Measurements from ENCODE around the gene SLC6A1. TPM values are rescaled to one million over a fixed set of nuclear protein-coding genes. Genes with fewer than 3 reads are reported as not detected.

The SLC6A1 gene
- total and polyA plus RNA-seq, 8 donors: 0.29 to 5.6 (median 2.8) TPM; not detected in 5

DNA sequence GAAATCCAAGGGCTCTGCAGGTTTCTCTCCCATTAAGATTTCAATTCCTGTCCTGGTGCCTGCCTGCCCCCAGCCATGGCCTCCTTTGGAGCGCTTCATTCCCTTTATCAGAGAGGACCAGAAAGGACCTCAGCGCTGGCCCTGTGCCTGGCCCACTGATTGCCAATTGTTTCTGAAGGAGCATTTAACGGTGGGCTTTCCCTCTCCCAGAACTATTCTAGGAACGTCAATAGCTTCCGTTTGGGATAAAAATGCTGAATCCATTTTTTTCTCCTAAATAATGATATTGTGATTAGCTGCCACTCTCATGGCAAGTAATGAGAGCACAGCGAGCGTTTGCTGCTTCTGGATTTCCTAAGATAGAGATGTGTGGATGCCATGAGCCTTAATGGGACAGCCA, 12.2 kb upstream of the SLC6A1 start:
- peaks cover 0 to 13% (median 0%) of the 10 kb centered on the region in 3 donors for H3K27me3 ChIP-seq
- 79 to 83% (median 80%) methylated on average over 7 of the region's 7 CpGs for WGBS, 5 donors
- H3K27ac ChIP-seq: no peak overlapping the region
- no peaks in the 10 kb centered on the region for H3K9me3 ChIP-seq
- H3K36me3 ChIP-seq: no peaks in the 10 kb centered on the region
- TF ChIP-seq POLR2AphosphoS5 (IDR thresholded peaks at IDR 0.05): no peak
- TF ChIP-seq EP300 (IDR thresholded peaks at IDR 0.05): no peak
- TF ChIP-seq POLR2A (IDR thresholded peaks at IDR 0.05): no peak
- TF ChIP-seq CTCF (IDR thresholded peaks at IDR 0.05): no peak
- H3K4me1 ChIP-seq: peaks cover 0 to 10% (median 4%) of the 10 kb centered on the region in 4 donors
- H3K4me3 ChIP-seq: no peak overlapping the region
- DNase-seq: no peak
- intact Hi-C loops (cut with DNase I; ENCODE audit: low total_unique reads): no loop called here

DNA sequence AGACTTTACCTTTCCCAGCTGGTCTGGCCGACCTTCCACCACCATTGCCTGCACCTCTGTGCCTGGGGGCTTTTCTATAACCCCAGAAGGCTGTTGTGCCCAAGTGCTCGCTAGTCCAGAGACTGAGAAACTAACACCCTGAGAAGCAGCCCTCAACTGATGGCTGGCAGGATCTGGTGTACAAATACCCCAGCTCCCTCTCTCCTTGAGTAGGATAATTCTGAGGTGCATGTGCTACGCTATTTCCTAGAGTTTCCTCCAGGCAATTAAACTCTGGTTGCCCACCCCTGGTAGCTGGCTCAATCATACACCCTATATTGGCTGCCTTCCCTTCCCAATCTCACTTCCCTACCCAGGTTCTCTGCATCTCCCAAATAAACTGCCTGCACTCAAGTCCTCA, 11.5 kb upstream of the SLC6A1 start:
- TF ChIP-seq POLR2AphosphoS5 (IDR thresholded peaks at IDR 0.05) (no peak), CTCF (IDR thresholded peaks at IDR 0.05) (no peak), POLR2A (IDR thresholded peaks at IDR 0.05) (no peak), EP300 (IDR thresholded peaks at IDR 0.05) (no peak)

DNA sequence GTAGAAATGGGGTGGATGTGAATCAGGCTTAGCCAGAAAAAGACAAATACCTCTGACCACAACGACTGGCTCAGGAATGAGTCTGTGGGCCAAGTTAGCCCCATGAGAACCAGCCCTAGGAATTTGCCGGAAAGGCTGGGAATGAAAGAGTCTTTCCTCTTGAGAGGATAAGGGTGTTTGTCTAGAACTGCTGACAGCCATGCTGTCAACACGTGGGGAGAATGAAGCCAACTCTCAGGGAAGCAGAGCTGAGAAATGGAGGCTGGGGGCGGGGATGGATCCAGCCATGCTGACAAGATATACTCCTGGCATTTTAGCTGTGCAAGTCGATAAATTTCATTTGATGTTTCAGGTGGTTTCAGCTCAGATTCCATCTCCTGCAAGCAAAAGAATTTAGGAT, 10.6 kb upstream of the SLC6A1 start:
- H3K4me1 ChIP-seq: peaks cover 0 to 10% (median 4%) of the 10 kb centered on the region in 4 donors
- WGBS, 5 donors: 52 to 63% (median 59%) methylated on average over 5 of the region's 5 CpGs
- no peak overlapping the region for H3K27ac ChIP-seq
- H3K9me3 ChIP-seq: no peaks in the 10 kb centered on the region
- no peak overlapping the region for H3K4me3 ChIP-seq
- intact Hi-C loops (cut with DNase I; ENCODE audit: low total_unique reads): no loop called here
- DNase-seq: no peak
- H3K27me3 ChIP-seq: peaks cover 0 to 7% (median 0%) of the 10 kb centered on the region in 3 donors
- no peaks in the 10 kb centered on the region for H3K36me3 ChIP-seq
- TF ChIP-seq CTCF (IDR thresholded peaks at IDR 0.05): no peak

More for the DNA sequence above, 11.5 kb upstream of the SLC6A1 start:
- Histone ChIP-seq H3K9me3 (no peaks in the 10 kb centered on the region), H3K27ac (no peak overlapping the region), H3K4me1 (peaks cover 0 to 10% (median 4%) of the 10 kb centered on the region in 4 donors), H3K27me3 (peaks cover 0 to 10% (median 0%) of the 10 kb centered on the region in 3 donors), H3K4me3 (no peak overlapping the region), H3K36me3 (no peaks in the 10 kb centered on the region)
- 53 to 87% (median 73%) methylated on average over 3 of the region's 3 CpGs for WGBS, 5 donors
- no peak for DNase-seq
- intact Hi-C loops (cut with DNase I; ENCODE audit: low total_unique reads): no loop called here

DNA sequence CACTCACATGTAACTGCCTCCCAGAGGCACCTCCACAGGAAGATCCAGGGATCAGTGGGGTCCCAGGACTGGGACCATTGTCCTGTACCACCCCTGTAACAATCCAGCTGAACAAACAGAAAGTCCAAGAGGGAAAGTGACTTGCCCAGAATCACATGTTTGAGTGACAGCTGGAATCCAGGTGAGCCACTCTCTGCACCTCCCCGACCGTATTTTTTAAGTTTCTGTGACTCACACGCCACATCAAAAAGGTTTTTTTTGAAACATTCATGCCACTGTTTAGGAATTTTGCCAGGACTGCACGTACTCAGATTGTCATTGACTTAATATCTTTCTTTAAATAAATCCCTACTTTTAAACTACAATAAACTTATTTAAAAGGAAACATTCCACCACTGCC, 9.8 kb upstream of the SLC6A1 start:
- 1 to 9% (median 4%) methylated on average over 4 of the region's 4 CpGs for WGBS, 5 donors
- Histone ChIP-seq H3K36me3 (no peaks in the 10 kb centered on the region), H3K4me1 (peaks cover 0 to 10% (median 4%) of the 10 kb centered on the region in 4 donors), H3K4me3 (no peak overlapping the region), H3K27ac (no peak overlapping the region), H3K9me3 (no peaks in the 10 kb centered on the region), H3K27me3 (peaks cover 0 to 7% (median 0%) of the 10 kb centered on the region in 3 donors)
- DNase-seq: no peak
- TF ChIP-seq EP300 (IDR thresholded peaks at IDR 0.05): no peak
- no peak for TF ChIP-seq CTCF (IDR thresholded peaks at IDR 0.05)
- no peak for TF ChIP-seq POLR2AphosphoS5 (IDR thresholded peaks at IDR 0.05)
- TF ChIP-seq POLR2A (IDR thresholded peaks at IDR 0.05): no peak
- intact Hi-C loops (cut with DNase I; ENCODE audit: low total_unique reads): no loop called here

Measured in stomach (tissue), 9 donors.